ENCODE measurements around the gene RNF214.

- TF ChIP-seq, protein P1, sequence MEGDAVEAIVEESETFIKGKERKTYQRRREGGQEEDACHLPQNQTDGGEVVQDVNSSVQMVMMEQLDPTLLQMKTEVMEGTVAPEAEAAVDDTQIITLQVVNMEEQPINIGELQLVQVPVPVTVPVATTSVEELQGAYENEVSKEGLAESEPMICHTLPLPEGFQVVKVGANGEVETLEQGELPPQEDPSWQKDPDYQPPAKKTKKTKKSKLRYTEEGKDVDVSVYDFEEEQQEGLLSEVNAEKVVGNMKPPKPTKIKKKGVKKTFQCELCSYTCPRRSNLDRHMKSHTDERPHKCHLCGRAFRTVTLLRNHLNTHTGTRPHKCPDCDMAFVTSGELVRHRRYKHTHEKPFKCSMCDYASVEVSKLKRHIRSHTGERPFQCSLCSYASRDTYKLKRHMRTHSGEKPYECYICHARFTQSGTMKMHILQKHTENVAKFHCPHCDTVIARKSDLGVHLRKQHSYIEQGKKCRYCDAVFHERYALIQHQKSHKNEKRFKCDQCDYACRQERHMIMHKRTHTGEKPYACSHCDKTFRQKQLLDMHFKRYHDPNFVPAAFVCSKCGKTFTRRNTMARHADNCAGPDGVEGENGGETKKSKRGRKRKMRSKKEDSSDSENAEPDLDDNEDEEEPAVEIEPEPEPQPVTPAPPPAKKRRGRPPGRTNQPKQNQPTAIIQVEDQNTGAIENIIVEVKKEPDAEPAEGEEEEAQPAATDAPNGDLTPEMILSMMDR (IDR thresholded peaks at IDR 0.05) = no peak
- TF ChIP-seq POLR2A (IDR thresholded peaks at IDR 0.05) = no peak
Observed at GRCh38 chr11:117281159-117281558, 48.7 kb downstream of the RNF214 start.
